Measurements from ENCODE around the gene RASL11A.

GRCh38 chr13:27273658-27274425 is 3.2 kb downstream of the RASL11A start:
- TF ChIP-seq CTCF (IDR thresholded peaks at IDR 0.05) (no peak), EP300 (IDR thresholded peaks at IDR 0.05) (no peak)

Measured in ovary (tissue), 3 donors.